Uterus (tissue), 2 donors: Measurements from ENCODE around the gene SMAP1.

ENCODE experiments used
- POLR2A ChIP-seq, 2 donors: fragments of 450-650 bp; IDR thresholded peaks; one replicate each; pipeline ENCODE4 v1.6.1; 2016; ENCODE audit warnings: antibody characterized with exemption in 2 of 2, mild to moderate bottlenecking in 1 of 2, moderate library complexity in 1 of 2
- TF ChIP-seq, protein P1 (sequence below), 4 experiments: fragments of 200-600 bp in 2 of 4; fragments of 450-650 bp in 2 of 4; sonication (generic) in 2 of 4; IDR thresholded peaks; one replicate each; pipeline ENCODE4 v1.5.1; 2016 to 2019; ENCODE audit warnings: antibody characterized with exemption in 4 of 4, mild to moderate bottlenecking in 2 of 4, moderate library complexity in 1 of 4

GRCh38 chr6:70847106-70848084 lies 179.7 kb downstream of the SMAP1 start:
- TF ChIP-seq, protein P1, sequence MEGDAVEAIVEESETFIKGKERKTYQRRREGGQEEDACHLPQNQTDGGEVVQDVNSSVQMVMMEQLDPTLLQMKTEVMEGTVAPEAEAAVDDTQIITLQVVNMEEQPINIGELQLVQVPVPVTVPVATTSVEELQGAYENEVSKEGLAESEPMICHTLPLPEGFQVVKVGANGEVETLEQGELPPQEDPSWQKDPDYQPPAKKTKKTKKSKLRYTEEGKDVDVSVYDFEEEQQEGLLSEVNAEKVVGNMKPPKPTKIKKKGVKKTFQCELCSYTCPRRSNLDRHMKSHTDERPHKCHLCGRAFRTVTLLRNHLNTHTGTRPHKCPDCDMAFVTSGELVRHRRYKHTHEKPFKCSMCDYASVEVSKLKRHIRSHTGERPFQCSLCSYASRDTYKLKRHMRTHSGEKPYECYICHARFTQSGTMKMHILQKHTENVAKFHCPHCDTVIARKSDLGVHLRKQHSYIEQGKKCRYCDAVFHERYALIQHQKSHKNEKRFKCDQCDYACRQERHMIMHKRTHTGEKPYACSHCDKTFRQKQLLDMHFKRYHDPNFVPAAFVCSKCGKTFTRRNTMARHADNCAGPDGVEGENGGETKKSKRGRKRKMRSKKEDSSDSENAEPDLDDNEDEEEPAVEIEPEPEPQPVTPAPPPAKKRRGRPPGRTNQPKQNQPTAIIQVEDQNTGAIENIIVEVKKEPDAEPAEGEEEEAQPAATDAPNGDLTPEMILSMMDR (IDR thresholded peaks at IDR 0.05): no peak
- no peak for TF ChIP-seq POLR2A (IDR thresholded peaks at IDR 0.05)
